Lung microvascular endothelial cell (primary cell): ENCODE data around the gene EEF1A1. TPM values are rescaled to one million over a fixed set of nuclear protein-coding genes. Genes with fewer than 3 reads are reported as not detected.
A peak's percentile ranks its signal among the peaks of the same experiment; 100 is the strongest.

Experiments used
- DNase-seq, 2 donors: peaks; one replicate each; pipeline versions ENCODE4 v3.0.0 to v3.0.0-alpha.2; 2010; ENCODE audit warnings: low read depth in 2 of 2
- total RNA-seq: library from RNA; depleted of rRNA; stranded (reverse); fragments of >200 nt; gene quantifications from 2 replicates; pipeline ENCODE4 v1.2.1, GENCODE V29; 2014

EEF1A1 gene
- total RNA-seq, 1 donor from 2014 or later: 18,972 TPM

GRCh38 chr6:73538116-73538779 lies 17.4 kb upstream of the EEF1A1 start:
- DNase-seq: no peak

- no peak for DNase-seq
These were observed 16.8 kb upstream of the EEF1A1 start for GRCh38 chr6:73537677-73538076.

GRCh38 chr6:73534628-73535027 lies 13.8 kb upstream of the EEF1A1 start:
- no peak for DNase-seq

- DNase-seq: no peak
These were observed 11.5 kb upstream of the EEF1A1 start for GRCh38 chr6:73532293-73532692.

- no peak for DNase-seq
These were observed 8.1 kb upstream of the EEF1A1 start for GRCh38 chr6:73528897-73529296.

- DNase-seq: no peak
These were observed 4.9 kb upstream of the EEF1A1 start for GRCh38 chr6:73525546-73526330.

GRCh38 chr6:73523434-73524123 lies 2.7 kb upstream of the EEF1A1 start:
- DNase-seq: peak; percentile 56 to 57

GRCh38 chr6:73521351-73521985 lies 636 bp upstream of the EEF1A1 start:
- peak; percentile 82 to 84 for DNase-seq

GRCh38 chr6:73519926-73520687 lies 725 bp downstream of the EEF1A1 start:
- peak; percentile 86 for DNase-seq

- peak in 1 of 2 donors; percentile 10 for DNase-seq
These were observed 1.6 kb downstream of the EEF1A1 start for GRCh38 chr6:73518982-73519881.

- DNase-seq: peak in 1 of 2 donors; percentile 26
These were observed 2.5 kb downstream of the EEF1A1 start for GRCh38 chr6:73518100-73518981.

GRCh38 chr6:73516514-73517489 lies 4.0 kb downstream of the EEF1A1 start:
- DNase-seq: peak in 1 of 2 donors; percentile 8

GRCh38 chr6:73515204-73515655 lies 5.6 kb downstream of the EEF1A1 start:
- DNase-seq: no peak

GRCh38 chr6:73514746-73515110 lies 6.1 kb downstream of the EEF1A1 start:
- DNase-seq: no peak

- DNase-seq: no peak
These were observed 7.4 kb downstream of the EEF1A1 start for GRCh38 chr6:73513496-73513854.

GRCh38 chr6:73511796-73512195 lies 9.0 kb downstream of the EEF1A1 start:
- no peak for DNase-seq

- DNase-seq: no peak
These were observed 11.0 kb downstream of the EEF1A1 start for GRCh38 chr6:73509851-73510250.

GRCh38 chr6:73508776-73509175 lies 12.1 kb downstream of the EEF1A1 start:
- no peak for DNase-seq
